ENCODE measurements around the gene KLK14.

- TF ChIP-seq CTCF (optimal IDR thresholded peaks at IDR 0.05 in 1 of 3, IDR thresholded peaks at IDR 0.05 in 1 of 3, conservative IDR thresholded peaks at IDR 0.05 in 1 of 3; ENCODE audit: extremely low read depth in 1 of 3, insufficient read depth in 2 of 3, low read length in 3 of 3): no peak
- TF ChIP-seq EZH2 (IDR thresholded peaks at IDR 0.05; ENCODE audit: low read length): no peak
These were observed 34.1 kb upstream of the KLK14 start for GRCh38 chr19:51116736-51117286.
